ENCODE measurements around the gene NTN4.

The NTN4 gene

GRCh38 chr12:95710386-95710785 is 80.2 kb downstream of the NTN4 start:
- no peak for TF ChIP-seq CTCF (conservative IDR thresholded peaks at IDR 0.05; ENCODE audit: low read depth)
- H3K27ac ChIP-seq = no peak overlapping the region
- ChIA-PET CTCF (no interaction called here), POLR2A (ENCODE audit: low non-redundant PET) (no interaction called here)
- no peak for DNase-seq (ENCODE audit: low spot score)

GRCh38 chr12:95709152-95709551 is 81.4 kb downstream of the NTN4 start:
- POLR2A ChIA-PET (ENCODE audit: low non-redundant PET) = no interaction called here

GRCh38 chr12:95705143-95705542 is 85.4 kb downstream of the NTN4 start:
- no peak for TF ChIP-seq CTCF (conservative IDR thresholded peaks at IDR 0.05; ENCODE audit: low read depth)
- H3K27ac ChIP-seq = no peak overlapping the region
- POLR2A ChIA-PET (ENCODE audit: low non-redundant PET) = no interaction called here
- DNase-seq (ENCODE audit: low spot score) = no peak
- CTCF ChIA-PET = interaction anchor here (1.0 kb wide), 1 partner anchor 10 kb away, joined by 3 read pairs; no protein-coding TSS in a partner anchor

More at GRCh38 chr12:95709152-95709551, 81.4 kb downstream of the NTN4 start:
- CTCF ChIA-PET = interaction anchor here (0.6 kb wide), 1 partner anchor 1669 kb away, joined by 3 read pairs; no protein-coding TSS in a partner anchor
- DNase-seq (ENCODE audit: low spot score) = no peak
- TF ChIP-seq CTCF (conservative IDR thresholded peaks at IDR 0.05; ENCODE audit: low read depth) = no peak
- no peak overlapping the region for H3K27ac ChIP-seq

- H3K27ac ChIP-seq = no peak overlapping the region
- POLR2A ChIA-PET (ENCODE audit: low non-redundant PET) = no interaction called here
- no peak for DNase-seq (ENCODE audit: low spot score)
- CTCF ChIA-PET = interaction anchor here (0.6 kb wide), 1 partner anchor 241 kb away, joined by 5 read pairs; no protein-coding TSS in a partner anchor
- no peak for TF ChIP-seq CTCF (conservative IDR thresholded peaks at IDR 0.05; ENCODE audit: low read depth)
These were observed 86.6 kb downstream of the NTN4 start for GRCh38 chr12:95703986-95704385.

GRCh38 chr12:95701722-95702418 is 88.7 kb downstream of the NTN4 start:
- ChIA-PET POLR2A (ENCODE audit: low non-redundant PET) (no interaction called here), CTCF (no interaction called here)
- peak; percentile 66 for DNase-seq (ENCODE audit: low spot score)
- no peak overlapping the region for H3K27ac ChIP-seq
- TF ChIP-seq CTCF (conservative IDR thresholded peaks at IDR 0.05; ENCODE audit: low read depth) = no peak

- CTCF ChIA-PET = no interaction called here
- DNase-seq (ENCODE audit: low spot score) = no peak
- no peak for TF ChIP-seq CTCF (conservative IDR thresholded peaks at IDR 0.05; ENCODE audit: low read depth)
- POLR2A ChIA-PET (ENCODE audit: low non-redundant PET) = no interaction called here
- H3K27ac ChIP-seq = no peak overlapping the region
These were observed 89.3 kb downstream of the NTN4 start for GRCh38 chr12:95701275-95701674.
